Measurements from ENCODE around the gene KLHL30.

KLHL30 gene

GRCh38 chr2:238159661-238160205 is 21.3 kb downstream of the KLHL30 start:
- no peak for TF ChIP-seq CTCF (IDR thresholded peaks at IDR 0.05; ENCODE audit: insufficient read depth, missing control alignments)
- DNase-seq (ENCODE audit: insufficient read length, low spot score) (no peak), FAIRE-seq (no peak)

DNA sequence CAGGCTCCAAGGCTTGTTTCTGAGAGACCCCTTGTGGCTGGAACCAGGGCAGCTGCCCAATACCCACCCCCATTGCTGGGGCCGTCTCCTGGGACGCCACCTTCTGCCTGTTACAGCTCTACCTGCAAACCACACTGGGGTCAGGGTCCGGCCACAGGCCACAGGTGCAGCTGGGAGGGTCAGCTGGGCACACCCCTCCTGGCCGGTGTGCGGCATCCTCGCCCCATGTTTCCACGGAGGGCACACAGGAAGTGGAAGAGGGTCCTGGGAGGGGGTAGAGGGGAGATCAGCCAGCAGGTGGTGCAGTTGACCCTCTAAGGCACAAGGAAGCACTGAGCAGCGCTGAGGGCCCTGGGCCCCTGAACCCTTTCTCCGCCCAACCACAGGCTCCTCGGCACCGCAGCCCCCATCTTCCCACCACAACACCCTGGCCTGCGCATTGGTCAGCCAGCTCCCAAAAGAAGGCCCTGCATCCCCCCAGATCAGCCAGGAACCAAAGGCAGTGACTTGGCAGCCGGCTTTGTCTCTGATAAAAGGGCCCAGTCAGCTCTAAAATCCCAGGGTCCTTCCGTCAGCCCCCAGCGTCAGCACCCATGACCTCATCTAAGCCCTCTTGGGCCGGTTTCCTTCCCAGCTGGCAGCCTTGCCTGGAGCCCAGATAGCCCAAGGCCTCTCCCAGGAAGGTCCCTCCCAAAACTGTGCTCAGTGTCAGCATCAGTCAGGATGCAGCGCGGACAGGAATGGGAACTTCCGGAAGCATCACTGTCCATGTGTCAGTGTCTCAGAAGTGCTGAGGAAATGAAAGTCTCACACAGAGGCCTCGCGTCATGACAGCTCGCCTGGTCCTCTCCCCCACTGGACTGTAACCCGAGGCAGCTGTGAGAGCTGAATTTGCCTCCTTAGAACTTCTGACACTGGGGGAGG is 22.0 kb downstream of the KLHL30 start:
- peak; percentile 49 for TF ChIP-seq CTCF (IDR thresholded peaks at IDR 0.05; ENCODE audit: insufficient read depth, missing control alignments)
- FAIRE-seq (no peak), DNase-seq (ENCODE audit: insufficient read length, low spot score) (peak; percentile 66)

- FAIRE-seq (no peak), DNase-seq (ENCODE audit: insufficient read length, low spot score) (no peak)
- no peak for TF ChIP-seq CTCF (IDR thresholded peaks at IDR 0.05; ENCODE audit: insufficient read depth, missing control alignments)
Measured at GRCh38 chr2:238161291-238162051, 23.0 kb downstream of the KLHL30 start.

- no peak for FAIRE-seq
- DNase-seq (ENCODE audit: insufficient read length, low spot score), result no peak
- no peak for TF ChIP-seq CTCF (IDR thresholded peaks at IDR 0.05; ENCODE audit: insufficient read depth, missing control alignments)
Measured at GRCh38 chr2:238162251-238162845, 23.9 kb downstream of the KLHL30 start.

GRCh38 chr2:238162846-238163441 is 24.5 kb downstream of the KLHL30 start:
- DNase-seq (ENCODE audit: insufficient read length, low spot score) (no peak), FAIRE-seq (no peak)
- TF ChIP-seq CTCF (IDR thresholded peaks at IDR 0.05; ENCODE audit: insufficient read depth, missing control alignments), result no peak

DNA sequence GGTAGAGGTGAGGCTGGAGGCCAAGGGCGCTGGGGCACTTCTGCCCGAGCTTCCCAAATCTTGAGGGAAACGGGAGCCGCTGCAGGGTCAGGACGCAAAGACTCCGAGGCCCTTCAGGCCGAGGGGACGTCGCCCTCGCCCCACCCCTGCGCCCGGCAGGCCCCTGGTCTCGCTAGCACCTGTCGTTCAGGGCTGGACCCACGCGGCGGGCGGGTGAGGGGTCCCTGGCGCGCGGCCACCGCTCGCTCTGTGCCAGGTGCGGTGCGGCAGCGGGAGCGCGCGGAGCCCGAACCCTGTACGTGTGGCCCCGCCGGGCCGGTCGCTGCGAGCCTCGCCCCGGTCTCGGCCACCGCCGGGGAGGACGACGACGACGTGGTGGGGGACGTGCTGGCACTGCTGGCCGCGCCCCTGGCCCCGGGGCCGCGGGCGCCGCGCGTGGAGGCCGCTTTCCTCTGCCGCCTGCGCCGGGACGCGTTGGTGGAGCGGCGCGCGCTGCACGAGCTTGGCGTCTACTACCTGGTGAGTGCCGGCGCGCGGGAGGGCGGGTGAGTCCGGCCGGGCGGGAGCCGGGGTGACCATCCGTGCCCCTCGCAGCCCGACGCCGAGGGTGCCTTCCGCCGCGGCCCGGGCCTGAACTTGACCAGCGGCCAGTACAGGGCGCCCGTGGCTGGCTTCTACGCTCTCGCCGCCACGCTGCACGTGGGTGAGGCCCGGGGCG is 25.2 kb downstream of the KLHL30 start:
- TF ChIP-seq CTCF (IDR thresholded peaks at IDR 0.05; ENCODE audit: insufficient read depth, missing control alignments), result no peak
- DNase-seq (ENCODE audit: insufficient read length, low spot score) (no peak), FAIRE-seq (no peak)

Measured in D721Med (cell line).